Fibroblast of skin of left quadriceps (primary cell): ENCODE measurements around the gene ATP6V1A.
A peak's percentile ranks its signal among the peaks of the same experiment; 100 is the strongest.
"Not testable (repeated sequence)": the region's sequence is repeated elsewhere in the genome, so short reads cannot be mapped to it uniquely, and the experiment has no call there.

Experiments used
- DNase-seq, 2 experiments: peaks; one replicate each; pipeline ENCODE4 v3.0.0-alpha.2; 2013; ENCODE audit warnings: low read depth in 2 of 2

Gene ATP6V1A

DNA sequence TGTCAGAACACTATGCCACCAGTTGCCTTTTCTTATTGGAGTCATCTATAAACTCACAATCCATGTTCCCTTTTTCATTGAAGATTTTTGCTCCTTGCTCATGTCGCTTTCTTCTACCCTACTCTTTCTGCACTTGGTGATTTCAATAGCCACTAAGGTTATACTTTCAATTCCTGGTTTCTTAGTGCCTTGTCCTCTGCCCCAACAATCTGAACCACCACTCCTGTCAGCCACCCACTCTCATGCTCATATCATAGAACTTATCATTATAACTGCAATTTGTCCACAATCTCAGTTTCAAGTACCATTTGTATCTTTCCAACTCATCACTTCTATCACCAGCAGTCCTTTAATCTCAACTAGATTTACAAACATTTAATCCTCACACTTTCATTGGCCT is 81.8 kb downstream of the ATP6V1A start:
- DNase-seq: no peak

GRCh38 chr3:113829576-113830354 is 82.9 kb downstream of the ATP6V1A start:
- no peak for DNase-seq

- DNase-seq: no peak
Observed at GRCh38 chr3:113831103-113831355, 84.2 kb downstream of the ATP6V1A start.

- no peak for DNase-seq
Observed at GRCh38 chr3:113832477-113833164, 85.8 kb downstream of the ATP6V1A start.

DNA sequence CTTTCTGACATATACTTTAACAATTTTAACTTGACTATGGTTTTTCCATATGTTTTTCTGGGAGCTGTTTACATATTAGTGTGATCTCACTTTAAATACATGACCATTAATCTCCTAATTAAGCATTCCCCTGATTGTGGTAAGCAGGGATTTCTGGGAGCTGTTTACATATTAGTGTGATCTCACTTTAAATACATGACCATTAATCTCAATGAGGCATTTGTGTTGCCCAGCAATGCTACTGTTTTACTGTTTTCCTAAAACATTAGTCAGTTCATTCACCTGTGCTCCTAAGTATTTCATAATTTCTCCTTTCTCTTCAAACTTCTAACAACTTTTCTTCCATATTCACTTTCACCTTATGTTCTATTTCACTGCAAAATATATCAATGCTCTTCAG is 88.1 kb downstream of the ATP6V1A start:
- DNase-seq: no peak

DNA sequence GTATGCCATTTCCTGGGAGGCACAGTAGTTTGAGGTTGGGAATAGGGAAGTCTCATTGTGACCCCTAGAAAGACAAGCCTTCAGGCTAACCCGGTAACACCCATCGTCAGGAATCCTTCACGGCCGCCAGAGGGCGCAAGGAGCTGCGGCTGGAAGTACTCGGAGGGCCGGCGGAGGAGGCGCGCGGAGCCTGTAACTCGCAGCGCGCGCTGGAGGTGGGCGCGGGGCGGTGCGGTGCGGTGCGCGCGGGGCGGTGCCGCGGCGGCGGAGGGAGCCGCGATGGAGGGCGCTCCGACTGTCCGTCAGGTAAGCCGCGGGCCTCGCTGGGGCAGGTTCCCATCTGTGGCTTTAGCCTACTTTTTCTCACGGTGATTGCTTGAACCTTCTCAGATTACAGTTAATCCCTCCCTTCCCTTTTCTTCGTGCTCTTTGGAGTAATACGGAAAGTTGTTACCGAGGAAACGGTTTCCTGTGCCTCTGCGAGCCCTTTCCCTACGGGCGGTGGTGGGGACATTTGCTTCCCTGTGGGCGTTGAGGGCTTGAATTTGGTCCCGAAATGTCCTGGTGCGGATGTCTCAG is 91.9 kb downstream of the ATP6V1A start, which contains the start of gene GRAMD1C:
TSS of gene GRAMD1C (plus strand) at position 158 of the 579 bp plus-strand sequence. CDS start at position 280, 122 bp downstream.
- DNase-seq: peak; percentile 74 to 75

DNA sequence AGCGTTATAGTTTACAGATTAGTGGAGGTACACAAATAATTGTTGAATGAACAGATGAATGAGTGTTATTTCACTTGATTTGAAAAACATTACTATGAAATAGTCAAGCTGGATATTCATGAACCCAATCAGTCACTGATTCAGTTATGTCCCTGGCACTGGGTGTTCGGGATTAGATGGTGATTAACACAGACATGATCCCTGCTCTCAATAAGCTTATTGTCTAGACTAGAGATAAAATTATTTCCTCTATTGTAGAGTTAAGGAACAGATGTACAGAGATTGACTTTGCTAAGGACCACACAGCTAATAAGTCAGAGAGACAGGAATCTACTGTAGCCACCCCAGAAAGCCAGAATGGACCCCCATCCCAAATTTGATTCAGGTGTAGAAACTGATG is 92.7 kb downstream of the ATP6V1A start:
- no peak for DNase-seq

DNA sequence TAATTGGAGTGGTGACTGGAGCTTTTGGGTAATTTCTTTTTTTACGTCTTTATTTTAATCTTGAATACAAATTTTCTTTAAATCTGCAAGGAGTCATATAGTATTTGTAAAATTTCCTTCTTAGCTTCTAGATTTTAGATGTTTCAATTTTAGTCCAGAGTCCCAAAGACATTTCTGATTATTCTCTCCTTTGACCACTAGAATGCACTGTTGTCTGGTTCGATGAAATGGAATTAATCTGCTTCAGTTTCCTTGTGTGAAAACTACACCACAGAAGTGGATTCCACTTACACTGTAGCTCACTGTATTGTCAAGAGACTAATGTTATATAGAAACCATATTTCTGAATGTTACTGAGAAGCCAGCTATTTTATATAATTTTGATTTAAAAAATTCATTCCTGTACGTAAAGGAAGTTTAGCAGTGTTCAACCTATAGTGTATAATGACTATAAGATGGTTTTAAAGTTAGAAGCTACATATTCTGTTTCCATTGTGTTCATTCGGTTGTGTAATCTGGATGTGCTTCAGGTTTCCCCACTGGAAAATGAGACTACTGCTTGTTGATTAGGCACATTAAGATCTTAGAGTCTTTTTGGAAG is 97.9 kb downstream of the ATP6V1A start:
- DNase-seq: peak in 1 of 2 experiments; percentile 17

DNA sequence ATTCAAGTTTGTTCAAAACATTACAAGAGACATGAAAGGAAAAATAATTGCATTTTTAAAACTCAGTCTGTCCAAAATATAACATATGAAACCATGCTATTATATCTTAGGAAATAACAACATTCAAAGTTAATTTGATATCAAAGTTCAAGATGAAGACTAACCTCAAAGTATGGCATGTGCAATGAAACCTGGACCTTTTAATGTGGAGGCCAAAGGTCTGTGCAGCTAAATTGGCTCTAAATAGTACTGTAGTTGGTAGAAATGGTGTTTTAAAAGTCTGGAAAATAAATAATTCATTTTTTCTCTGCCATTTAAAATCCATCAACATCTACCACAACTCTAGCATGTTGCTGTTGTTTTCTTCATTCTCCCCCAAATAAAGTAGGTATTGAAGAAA is 100.4 kb downstream of the ATP6V1A start:
- DNase-seq: no peak

GRCh38 chr3:113847664-113848461 is 101.0 kb downstream of the ATP6V1A start:
- DNase-seq: no peak

DNA sequence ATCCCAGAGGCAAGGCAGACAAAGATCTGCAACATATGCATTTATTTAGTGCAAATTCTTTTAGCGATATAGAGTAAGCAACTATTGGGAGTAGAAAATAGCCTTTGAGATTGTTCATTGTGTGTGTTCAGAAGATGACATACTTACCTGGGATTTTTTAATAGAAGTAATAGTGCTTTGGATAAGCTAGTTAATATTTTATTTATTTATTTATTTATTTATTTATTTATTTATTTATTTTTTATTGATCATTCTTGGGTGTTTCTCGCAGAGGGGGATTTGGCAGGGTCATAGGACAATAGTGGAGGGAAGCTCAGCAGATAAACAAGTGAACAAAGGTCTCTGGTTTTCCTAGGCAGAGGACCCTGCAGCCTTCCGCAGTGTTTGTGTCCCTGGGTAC is 102.2 kb downstream of the ATP6V1A start:
- not testable (repeated sequence) for DNase-seq

DNA sequence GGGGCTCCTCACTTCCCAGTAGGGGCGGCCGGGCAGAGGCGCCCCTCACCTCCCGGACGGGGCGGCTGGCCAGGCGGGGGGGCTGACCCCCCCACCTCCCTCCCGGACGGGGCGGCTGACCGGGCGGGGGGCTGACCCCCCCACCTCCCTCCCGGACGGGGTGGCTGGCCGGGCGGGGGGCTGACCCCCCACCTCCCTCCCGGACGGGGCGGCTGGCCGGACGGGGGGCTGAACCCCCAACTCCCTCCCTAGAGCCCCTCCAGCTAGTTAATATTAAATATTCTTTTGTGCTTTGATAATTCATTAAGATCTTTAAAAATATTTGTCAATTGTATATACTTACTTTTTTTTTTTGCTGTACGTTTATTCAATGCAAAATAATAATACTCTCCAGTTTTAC is 103.0 kb downstream of the ATP6V1A start:
- not testable (repeated sequence) for DNase-seq

DNA sequence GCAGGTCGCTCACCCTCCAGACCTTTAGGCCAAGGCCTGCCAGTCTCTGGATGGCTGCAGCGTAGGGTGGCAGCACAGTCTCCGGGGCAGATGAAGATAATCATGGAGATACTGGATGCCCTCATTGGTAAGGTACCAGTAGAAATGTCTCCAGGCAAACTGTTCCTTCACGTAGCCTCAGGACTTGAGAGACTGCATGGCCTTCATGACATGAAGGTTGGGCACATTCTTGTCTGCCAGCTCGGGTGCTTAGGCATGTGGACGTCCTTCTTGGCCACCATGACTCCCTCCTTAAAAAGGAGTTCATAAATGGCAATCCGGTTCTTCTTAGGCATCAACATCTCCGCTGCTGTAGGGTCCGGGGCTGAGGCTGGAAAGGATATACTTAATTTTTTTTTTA is 103.6 kb downstream of the ATP6V1A start:
- not testable (repeated sequence) for DNase-seq

DNA sequence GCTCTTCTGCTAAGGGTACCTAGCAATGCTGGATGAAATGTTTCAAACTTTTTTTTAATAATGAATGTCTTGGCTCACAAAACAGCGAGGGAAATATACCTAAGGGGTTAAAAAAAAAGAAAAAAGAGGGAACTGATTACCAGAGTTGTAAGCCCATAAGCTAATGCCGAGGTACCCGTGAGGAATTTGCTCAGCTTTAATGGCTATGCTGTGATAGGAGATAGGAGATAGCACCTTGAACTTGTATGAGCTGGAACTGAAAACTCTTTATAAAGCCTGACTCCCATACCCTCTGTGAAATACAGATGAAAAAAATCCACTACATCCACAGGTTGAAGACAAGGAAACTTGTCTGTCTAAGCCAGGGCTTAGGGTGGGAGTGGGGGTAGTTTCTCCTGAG is 105.7 kb downstream of the ATP6V1A start:
- DNase-seq: no peak
